ENCODE data around the gene LRRC4C.

Gene LRRC4C

GRCh38 chr11:41323446-41323845 lies 136.0 kb downstream of the LRRC4C start:
- DNase-seq (ENCODE audit: low read depth): no peak

- no peak for DNase-seq (ENCODE audit: low read depth)
These were observed 138.8 kb downstream of the LRRC4C start for GRCh38 chr11:41320653-41321052.

- no peak for DNase-seq (ENCODE audit: low read depth)
These were observed 139.2 kb downstream of the LRRC4C start for GRCh38 chr11:41320238-41320637.

- no peak for DNase-seq (ENCODE audit: low read depth)
These were observed 140.0 kb downstream of the LRRC4C start for GRCh38 chr11:41319434-41319833.

- DNase-seq (ENCODE audit: low read depth): peak; percentile 35
These were observed 142.7 kb downstream of the LRRC4C start for GRCh38 chr11:41316751-41317150.

GRCh38 chr11:41313226-41313625 lies 146.2 kb downstream of the LRRC4C start:
- no peak for DNase-seq (ENCODE audit: low read depth)

- no peak for DNase-seq (ENCODE audit: low read depth)
These were observed 149.7 kb downstream of the LRRC4C start for GRCh38 chr11:41309716-41310115.

- no peak for DNase-seq (ENCODE audit: low read depth)
These were observed 150.3 kb downstream of the LRRC4C start for GRCh38 chr11:41309111-41309522.

- no peak for DNase-seq (ENCODE audit: low read depth)
These were observed 151.2 kb downstream of the LRRC4C start for GRCh38 chr11:41308286-41308685.

GRCh38 chr11:41307296-41308080 lies 152.0 kb downstream of the LRRC4C start:
- DNase-seq (ENCODE audit: low read depth): no peak

GRCh38 chr11:41306431-41306830 lies 153.0 kb downstream of the LRRC4C start:
- DNase-seq (ENCODE audit: low read depth): peak; percentile 71

GRCh38 chr11:41301023-41301422 lies 158.4 kb downstream of the LRRC4C start:
- DNase-seq (ENCODE audit: low read depth): no peak

GRCh38 chr11:41289408-41289807 lies 170.0 kb downstream of the LRRC4C start:
- DNase-seq (ENCODE audit: low read depth): no peak

- no peak for DNase-seq (ENCODE audit: low read depth)
These were observed 172.7 kb downstream of the LRRC4C start for GRCh38 chr11:41286751-41287150.

GRCh38 chr11:41284354-41284753 lies 175.1 kb downstream of the LRRC4C start:
- no peak for DNase-seq (ENCODE audit: low read depth)

- DNase-seq (ENCODE audit: low read depth): no peak
These were observed 176.1 kb downstream of the LRRC4C start for GRCh38 chr11:41283191-41283930.

- DNase-seq (ENCODE audit: low read depth): no peak
These were observed 177.1 kb downstream of the LRRC4C start for GRCh38 chr11:41282395-41282794.

GRCh38 chr11:41281131-41281742 lies 178.2 kb downstream of the LRRC4C start:
- peak; percentile 30 for DNase-seq (ENCODE audit: low read depth)

- no peak for DNase-seq (ENCODE audit: low read depth)
These were observed 184.6 kb downstream of the LRRC4C start for GRCh38 chr11:41274831-41275230.

- DNase-seq (ENCODE audit: low read depth): no peak
These were observed 185.5 kb downstream of the LRRC4C start for GRCh38 chr11:41273908-41274307.

- no peak for DNase-seq (ENCODE audit: low read depth)
These were observed 192.0 kb downstream of the LRRC4C start for GRCh38 chr11:41267451-41267850.

GRCh38 chr11:41256041-41256440 lies 203.4 kb downstream of the LRRC4C start:
- DNase-seq (ENCODE audit: low read depth): no peak

GRCh38 chr11:41254966-41255365 lies 204.5 kb downstream of the LRRC4C start:
- no peak for DNase-seq (ENCODE audit: low read depth)

Data from non-pigmented ciliary epithelial cell (primary cell).